NCI-H510A treated with DMSO at 0.1 percent for 48 hours (cell line): Measurements from ENCODE around the gene ADRA2B.

Experiments used
- DNase-seq: peaks from one replicate; lab custom pipeline; 2025; lab: John Stamatoyannopoulos, UW

Gene ADRA2B

GRCh38 chr2:96117701-96118588 lies 1.6 kb upstream of the ADRA2B start:
- DNase-seq: no peak

GRCh38 chr2:96116879-96117533 lies 635 bp upstream of the ADRA2B start:
- DNase-seq: peak; percentile 4

- no peak for DNase-seq
Observed at GRCh38 chr2:96115631-96116423, 544 bp downstream of the ADRA2B start.

- DNase-seq: no peak
Observed at GRCh38 chr2:96114903-96115581, 1.3 kb downstream of the ADRA2B start.

GRCh38 chr2:96114546-96114902 lies 1.8 kb downstream of the ADRA2B start:
- DNase-seq: no peak

GRCh38 chr2:96113951-96114350 lies 2.4 kb downstream of the ADRA2B start:
- no peak for DNase-seq

GRCh38 chr2:96113367-96113677 lies 3.0 kb downstream of the ADRA2B start:
- no peak for DNase-seq

GRCh38 chr2:96112501-96113366 lies 3.6 kb downstream of the ADRA2B start:
- no peak for DNase-seq

GRCh38 chr2:96111823-96112500 lies 4.4 kb downstream of the ADRA2B start:
- DNase-seq: no peak

- no peak for DNase-seq
Observed at GRCh38 chr2:96111257-96111640, 5.1 kb downstream of the ADRA2B start.

GRCh38 chr2:96110621-96111256 lies 5.6 kb downstream of the ADRA2B start:
- no peak for DNase-seq

GRCh38 chr2:96109931-96110511 lies 6.3 kb downstream of the ADRA2B start:
- DNase-seq: no peak

GRCh38 chr2:96109361-96109680 lies 7.0 kb downstream of the ADRA2B start:
- no peak for DNase-seq

- no peak for DNase-seq
Observed at GRCh38 chr2:96108541-96109360, 7.6 kb downstream of the ADRA2B start.

- no peak for DNase-seq
Observed at GRCh38 chr2:96108151-96108540, 8.2 kb downstream of the ADRA2B start.

GRCh38 chr2:96107708-96108065 lies 8.7 kb downstream of the ADRA2B start:
- no peak for DNase-seq

GRCh38 chr2:96106991-96107707 lies 9.2 kb downstream of the ADRA2B start:
- no peak for DNase-seq

GRCh38 chr2:96105994-96106715 lies 10.2 kb downstream of the ADRA2B start:
- DNase-seq: no peak
